ENCODE measurements around the gene BAD.
"Not testable (repeated sequence)": the region's sequence is repeated elsewhere in the genome, so short reads cannot be mapped to it uniquely, and the experiment has no call there.

BAD gene

GRCh38 chr11:64284048-64284961 is at the start of gene BAD:
Gene BAD (minus strand): TSS chr11:64284665. CDS start chr11:64284368, 297 bp downstream.
- peak; percentile 95 to 96 for DNase-seq

GRCh38 chr11:64333556-64333955 is 49.1 kb upstream of the BAD start:
- no peak for DNase-seq

GRCh38 chr11:64331569-64332371 is 47.3 kb upstream of the BAD start:
- DNase-seq, result peak; percentile 76 to 84

- DNase-seq, result no peak
Observed at GRCh38 chr11:64330888-64331287, 46.4 kb upstream of the BAD start.

- DNase-seq, result no peak
Observed at GRCh38 chr11:64327993-64328392, 43.5 kb upstream of the BAD start.

- DNase-seq, result no peak
Observed at GRCh38 chr11:64327375-64327774, 42.9 kb upstream of the BAD start.

GRCh38 chr11:64324692-64325469 is 40.4 kb upstream of the BAD start:
- DNase-seq, result no peak

- DNase-seq, result not testable (repeated sequence)
Observed at GRCh38 chr11:64323984-64324383, 39.5 kb upstream of the BAD start.

GRCh38 chr11:64323373-64323772 is 38.9 kb upstream of the BAD start:
- no peak for DNase-seq

- DNase-seq, result no peak
Observed at GRCh38 chr11:64322925-64323260, 38.4 kb upstream of the BAD start.

- no peak for DNase-seq
Observed at GRCh38 chr11:64321533-64321932, 37.1 kb upstream of the BAD start.

- no peak for DNase-seq
Observed at GRCh38 chr11:64321026-64321425, 36.6 kb upstream of the BAD start.

- no peak for DNase-seq
Observed at GRCh38 chr11:64320556-64320955, 36.1 kb upstream of the BAD start.

- DNase-seq, result no peak
Observed at GRCh38 chr11:64318766-64319761, 34.6 kb upstream of the BAD start.

- peak; percentile 97 to 98 for DNase-seq
Observed at GRCh38 chr11:64317961-64318765, 33.7 kb upstream of the BAD start, which contains the start of gene PRDX5. Gene PRDX5 (plus strand): TSS chr11:64318121. CDS start chr11:64318216, 95 bp downstream.

GRCh38 chr11:64317325-64317960 is 33.0 kb upstream of the BAD start, which contains the start of gene TRMT112:
Gene TRMT112 (minus strand): TSS chr11:64317559. CDS start chr11:64317526, 33 bp downstream.
- DNase-seq, result peak; percentile 97 to 98

- peak; percentile 44 to 48 for DNase-seq
Observed at GRCh38 chr11:64316672-64317324, 32.3 kb upstream of the BAD start.

GRCh38 chr11:64315667-64316526 is 31.4 kb upstream of the BAD start:
- not testable (repeated sequence) for DNase-seq

Data from CD4-positive, alpha-beta T cell treated with Interleukin-1 beta for 1 hour (primary cell).